ENCODE data around the gene RNF208. TPM values are rescaled to one million over a fixed set of nuclear protein-coding genes. Genes with fewer than 3 reads are reported as not detected.

RNF208 gene
- total and polyA plus RNA-seq, 2 donors: 8.1 TPM; not detected in 1

DNA sequence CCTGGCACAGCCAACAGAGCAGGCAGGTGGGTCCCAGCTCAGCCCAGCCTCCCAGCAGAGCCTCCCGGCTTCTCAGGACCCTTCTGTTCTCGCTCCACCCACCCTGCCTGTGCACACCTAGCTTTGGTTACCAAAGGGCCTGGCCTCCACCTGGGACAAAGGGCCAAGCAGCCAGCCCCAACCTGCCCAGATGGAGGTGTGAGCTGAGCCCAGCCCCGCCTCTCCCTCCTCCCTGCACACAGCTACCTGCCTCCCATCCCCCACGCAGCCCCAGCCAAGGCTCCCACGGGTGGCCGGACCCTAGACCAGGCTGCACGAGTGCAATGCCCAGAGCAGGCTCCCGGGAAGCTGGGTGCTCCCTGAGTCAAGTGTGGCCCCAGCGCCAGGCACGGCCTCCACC lies 27.1 kb downstream of the RNF208 start:
- no peaks in the 10 kb centered on the region for H3K4me1 ChIP-seq (ENCODE audit: insufficient read depth)
- no peak overlapping the region for H3K4me3 ChIP-seq (ENCODE audit: low read depth, low read length)
- H3K27ac ChIP-seq (ENCODE audit: low read depth): peak overlapping the region; percentile 81
- 78% methylated on average over 10 of the region's 10 CpGs for WGBS
- DNase-seq (ENCODE audit: extremely low spot score): peak; percentile 21
- no peaks in the 10 kb centered on the region for H3K36me3 ChIP-seq (ENCODE audit: insufficient read depth)

DNA sequence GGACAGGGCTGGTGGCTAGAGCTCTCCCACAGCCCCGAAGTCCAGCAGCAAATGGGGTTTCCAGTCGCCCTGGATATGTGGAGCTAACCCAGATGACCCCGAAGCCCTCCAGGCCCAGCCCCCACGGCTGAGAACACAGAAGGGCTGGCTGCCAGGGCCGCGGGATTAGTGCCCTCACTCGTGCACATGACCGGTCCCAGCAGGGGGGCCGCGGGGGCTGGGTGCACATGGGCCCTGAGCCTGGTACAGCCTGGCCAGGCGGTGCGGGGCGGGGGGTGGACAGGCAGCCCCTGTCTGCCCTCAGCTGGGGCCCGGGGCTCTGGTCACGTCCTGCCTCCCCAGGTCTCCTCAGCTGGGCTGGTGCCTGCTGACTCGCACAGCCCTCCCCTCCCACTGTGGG lies 27.7 kb downstream of the RNF208 start:
- WGBS: 68% methylated on average over 16 of the region's 16 CpGs
- H3K36me3 ChIP-seq (ENCODE audit: insufficient read depth): no peaks in the 10 kb centered on the region
- no peaks in the 10 kb centered on the region for H3K4me1 ChIP-seq (ENCODE audit: insufficient read depth)
- DNase-seq (ENCODE audit: extremely low spot score): no peak
- no peak overlapping the region for H3K27ac ChIP-seq (ENCODE audit: low read depth)
- H3K4me3 ChIP-seq (ENCODE audit: low read depth, low read length): no peak overlapping the region

DNA sequence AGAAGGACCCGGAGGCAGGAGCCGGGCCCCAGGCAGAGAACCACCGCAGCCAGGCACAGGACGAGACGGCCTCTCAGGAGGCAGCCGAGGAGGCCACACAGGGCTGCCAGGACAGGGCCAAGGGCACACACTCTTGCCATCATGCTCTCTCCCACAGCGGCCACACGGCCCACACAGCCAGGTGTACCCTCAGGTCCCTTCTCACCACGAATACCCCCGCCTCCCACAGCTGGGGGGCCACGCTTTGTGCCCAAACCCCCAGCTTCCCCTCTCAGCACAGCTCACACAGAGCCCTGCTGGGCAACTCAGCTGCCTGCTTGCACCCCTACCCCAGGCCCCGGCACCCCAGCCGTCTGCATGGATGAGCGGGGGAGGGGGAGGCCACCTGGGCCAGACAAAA lies 28.3 kb downstream of the RNF208 start:
- Histone ChIP-seq H3K4me1 (ENCODE audit: insufficient read depth) (no peaks in the 10 kb centered on the region), H3K36me3 (ENCODE audit: insufficient read depth) (no peaks in the 10 kb centered on the region), H3K27ac (ENCODE audit: low read depth) (no peak overlapping the region), H3K4me3 (ENCODE audit: low read depth, low read length) (no peak overlapping the region)
- no peak for DNase-seq (ENCODE audit: extremely low spot score)
- 80% methylated on average over 14 of the region's 14 CpGs for WGBS

DNA sequence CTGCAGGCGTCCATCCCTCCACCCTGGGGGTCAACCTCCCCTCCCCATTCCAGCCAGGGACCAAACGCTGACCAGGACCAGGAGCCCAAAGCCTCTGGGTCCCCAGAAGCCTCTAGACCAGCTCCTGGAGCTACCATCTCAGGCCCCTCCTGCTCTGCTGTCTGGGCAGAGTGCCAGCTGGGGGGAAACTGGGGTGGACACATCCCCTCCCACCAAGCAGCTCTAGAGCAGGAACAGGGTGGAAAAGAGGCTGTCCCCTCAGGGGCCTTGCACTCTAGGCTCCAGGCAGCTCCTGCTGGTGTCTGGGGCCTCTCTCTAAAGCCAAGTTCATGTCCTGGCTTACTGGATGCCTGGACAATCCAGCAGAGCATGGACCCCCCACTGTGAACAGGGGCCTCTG lies 29.2 kb downstream of the RNF208 start:
- DNase-seq (ENCODE audit: extremely low spot score): no peak
- Histone ChIP-seq H3K4me1 (ENCODE audit: insufficient read depth) (no peaks in the 10 kb centered on the region), H3K4me3 (ENCODE audit: low read depth, low read length) (no peak overlapping the region), H3K27ac (ENCODE audit: low read depth) (no peak overlapping the region), H3K36me3 (ENCODE audit: insufficient read depth) (no peaks in the 10 kb centered on the region)
- 73% methylated on average over 2 of the region's 2 CpGs for WGBS

DNA sequence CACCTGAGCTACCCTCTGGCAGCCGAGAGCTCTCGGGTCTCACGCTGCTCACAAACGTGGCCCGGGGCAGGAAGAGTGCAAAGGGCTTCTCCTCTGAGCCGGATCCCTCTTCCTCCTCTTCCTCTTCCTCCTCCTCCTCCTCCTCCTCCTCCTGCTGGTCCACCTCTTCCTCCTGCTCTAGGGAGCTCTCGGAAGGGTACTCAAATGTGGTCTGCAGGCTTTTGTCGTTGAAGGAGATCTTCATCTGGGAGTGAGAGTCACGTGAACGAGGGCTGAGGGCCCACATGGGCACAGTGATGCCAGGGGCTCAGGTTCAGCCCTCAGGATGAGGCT lies 29.6 kb downstream of the RNF208 start:
- DNase-seq (ENCODE audit: extremely low spot score): no peak
- 83% methylated on average over 10 of the region's 10 CpGs for WGBS
- Histone ChIP-seq H3K27ac (ENCODE audit: low read depth) (no peak overlapping the region), H3K4me1 (ENCODE audit: insufficient read depth) (no peaks in the 10 kb centered on the region), H3K4me3 (ENCODE audit: low read depth, low read length) (no peak overlapping the region), H3K36me3 (ENCODE audit: insufficient read depth) (no peaks in the 10 kb centered on the region)

DNA sequence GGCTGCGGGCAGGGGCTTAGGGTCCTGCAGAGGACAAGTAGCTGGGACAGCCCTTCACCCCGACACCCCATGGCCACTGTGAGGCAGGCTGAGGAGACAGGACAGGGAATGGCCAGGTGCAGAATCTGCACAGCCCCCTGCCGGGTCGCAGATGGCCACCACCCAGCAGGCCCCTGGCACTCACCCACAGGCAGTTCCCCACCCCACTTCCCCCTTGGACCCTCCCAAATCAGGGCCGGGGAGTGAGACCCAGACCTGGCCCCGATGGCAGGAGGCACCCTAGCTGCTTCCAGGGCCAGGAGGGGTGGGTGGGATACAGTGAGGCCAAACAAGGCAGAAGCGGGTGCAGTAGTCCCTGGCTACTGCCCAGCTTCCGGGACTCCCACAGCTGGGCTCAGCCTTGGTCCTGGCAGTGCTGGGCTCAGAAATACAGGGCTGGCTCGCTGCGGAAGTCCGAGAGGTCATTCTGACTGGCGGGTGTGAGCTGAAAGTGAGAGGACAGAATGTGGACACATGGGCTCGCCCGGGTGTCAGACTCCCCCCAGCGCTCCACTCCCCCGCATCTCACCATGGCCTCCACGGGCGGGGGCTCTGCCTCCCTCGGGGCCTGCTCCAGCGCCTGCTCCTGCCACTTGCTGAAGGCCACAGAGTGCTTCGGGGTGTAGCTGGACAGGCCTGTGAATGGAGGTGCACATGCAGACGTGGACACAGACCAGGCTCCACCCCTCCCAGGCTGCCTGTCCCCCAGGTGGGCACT lies 30.2 kb downstream of the RNF208 start:
- DNase-seq (ENCODE audit: extremely low spot score): no peak

DNA sequence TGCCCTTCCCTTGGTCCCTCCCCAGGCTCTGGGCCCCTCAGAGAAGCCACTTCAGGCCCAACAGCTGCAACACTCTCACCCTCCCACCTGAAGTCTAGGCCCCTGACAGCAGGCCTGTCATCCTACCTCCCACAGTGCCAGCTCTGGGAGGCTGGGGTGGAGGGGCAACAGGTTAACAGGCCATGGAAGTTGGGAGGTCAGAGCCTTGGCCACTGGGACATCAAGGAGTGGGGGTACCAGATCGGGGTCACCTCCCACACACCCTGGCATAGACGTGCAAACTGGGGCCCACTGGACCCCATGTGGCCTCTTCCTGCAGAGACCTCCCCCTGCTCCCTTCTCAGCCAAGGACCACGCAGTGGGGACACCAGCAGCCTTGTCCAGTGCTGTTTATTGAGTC lies 30.8 kb downstream of the RNF208 start:
- Histone ChIP-seq H3K4me1 (ENCODE audit: insufficient read depth) (no peaks in the 10 kb centered on the region), H3K4me3 (ENCODE audit: low read depth, low read length) (no peak overlapping the region), H3K36me3 (ENCODE audit: insufficient read depth) (no peaks in the 10 kb centered on the region), H3K27ac (ENCODE audit: low read depth) (no peak overlapping the region)
- WGBS: 80% methylated on average over 3 of the region's 3 CpGs
- DNase-seq (ENCODE audit: extremely low spot score): no peak

More for the DNA sequence above, 30.2 kb downstream of the RNF208 start:
- Histone ChIP-seq H3K27ac (ENCODE audit: low read depth) (no peak overlapping the region), H3K36me3 (ENCODE audit: insufficient read depth) (no peaks in the 10 kb centered on the region), H3K4me1 (ENCODE audit: insufficient read depth) (no peaks in the 10 kb centered on the region), H3K4me3 (ENCODE audit: low read depth, low read length) (no peak overlapping the region)
- WGBS: 86% methylated on average over 22 of the region's 22 CpGs

DNA sequence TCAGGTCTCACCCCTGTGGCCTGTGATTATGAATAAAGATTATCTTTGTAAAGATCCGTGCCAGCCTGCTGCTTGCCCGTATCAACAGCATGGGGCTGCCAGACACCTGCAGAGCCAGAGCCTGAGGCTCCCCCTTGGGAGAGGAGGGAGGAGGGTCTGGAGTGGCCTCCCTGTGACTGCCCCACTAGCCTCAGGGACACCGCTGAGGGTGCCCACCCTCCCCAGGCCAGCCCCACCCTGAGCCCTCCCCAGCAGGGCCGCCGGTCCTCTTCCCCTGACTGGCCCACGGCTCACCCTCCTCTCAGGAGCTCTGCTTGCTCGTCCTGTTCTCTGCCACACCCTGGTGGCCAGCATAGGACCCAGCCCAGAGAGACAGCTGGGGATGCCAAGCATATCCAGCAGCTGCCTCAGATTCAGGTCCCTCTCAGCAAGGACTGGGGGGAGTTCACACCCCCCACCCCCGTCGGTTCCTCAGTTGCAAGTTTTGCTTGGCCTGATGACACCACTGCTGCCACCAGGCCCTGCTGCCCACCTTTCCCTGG lies 31.7 kb downstream of the RNF208 start:
- WGBS: 72% methylated on average over 9 of the region's 9 CpGs
- H3K4me1 ChIP-seq (ENCODE audit: insufficient read depth): no peaks in the 10 kb centered on the region
- no peak for DNase-seq (ENCODE audit: extremely low spot score)
- no peaks in the 10 kb centered on the region for H3K36me3 ChIP-seq (ENCODE audit: insufficient read depth)
- H3K4me3 ChIP-seq (ENCODE audit: low read depth, low read length): no peak overlapping the region
- no peak overlapping the region for H3K27ac ChIP-seq (ENCODE audit: low read depth)

DNA sequence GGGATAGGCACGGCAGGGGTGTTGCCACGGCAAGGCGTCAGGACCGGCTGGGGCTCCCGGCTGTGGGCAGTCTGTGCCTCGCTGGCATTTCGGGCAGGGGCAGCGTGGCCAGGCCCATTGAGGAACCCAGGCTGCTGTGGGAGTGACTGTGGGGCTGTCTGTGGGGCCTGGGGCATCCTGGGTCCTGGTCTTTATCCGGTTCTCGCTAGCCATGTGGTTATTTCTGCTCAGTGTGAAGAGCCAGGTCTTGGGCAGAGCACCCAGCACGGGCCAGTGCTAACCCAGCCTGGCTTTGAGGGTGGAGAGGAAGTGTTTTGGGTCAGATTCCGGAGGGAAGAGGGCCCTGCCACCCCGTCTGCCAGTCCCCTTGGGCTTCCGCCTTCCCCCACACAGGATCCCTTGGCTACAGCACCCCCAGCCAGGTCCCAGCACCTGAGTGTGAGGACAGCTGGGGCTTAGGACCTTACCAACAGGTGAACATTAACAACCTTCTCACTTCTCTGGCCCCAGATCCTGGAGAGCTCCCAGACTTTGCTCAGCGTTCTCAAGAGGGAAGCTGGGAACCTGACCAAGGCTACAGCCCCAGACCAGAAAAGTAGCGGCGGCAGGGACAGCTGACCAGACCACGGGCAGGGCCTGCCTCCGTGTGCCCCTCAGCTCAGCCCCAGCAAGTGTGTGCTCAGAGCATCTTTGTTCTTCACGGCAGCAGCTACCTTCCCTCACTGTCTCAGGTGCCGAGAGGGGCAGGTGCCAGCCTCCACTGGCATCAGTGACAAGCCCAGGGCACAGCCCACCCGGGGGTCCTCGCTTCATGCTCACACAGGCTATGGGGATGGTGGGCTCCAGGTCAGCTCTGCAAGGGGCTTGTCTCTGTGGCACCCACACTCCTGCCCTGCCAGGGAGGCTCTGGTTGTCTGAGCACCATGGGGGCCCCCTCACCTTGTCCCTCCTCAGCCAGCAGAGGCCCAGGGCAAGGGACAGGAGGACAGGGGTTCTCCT lies 32.4 kb downstream of the RNF208 start:
- H3K27ac ChIP-seq (ENCODE audit: low read depth): peak overlapping the region; percentile 90
- no peaks in the 10 kb centered on the region for H3K36me3 ChIP-seq (ENCODE audit: insufficient read depth)
- H3K4me1 ChIP-seq (ENCODE audit: insufficient read depth): no peaks in the 10 kb centered on the region
- 35% methylated on average over 23 of the region's 23 CpGs for WGBS
- DNase-seq (ENCODE audit: extremely low spot score): no peak
- H3K4me3 ChIP-seq (ENCODE audit: low read depth, low read length): peak overlapping the region; percentile 70

DNA sequence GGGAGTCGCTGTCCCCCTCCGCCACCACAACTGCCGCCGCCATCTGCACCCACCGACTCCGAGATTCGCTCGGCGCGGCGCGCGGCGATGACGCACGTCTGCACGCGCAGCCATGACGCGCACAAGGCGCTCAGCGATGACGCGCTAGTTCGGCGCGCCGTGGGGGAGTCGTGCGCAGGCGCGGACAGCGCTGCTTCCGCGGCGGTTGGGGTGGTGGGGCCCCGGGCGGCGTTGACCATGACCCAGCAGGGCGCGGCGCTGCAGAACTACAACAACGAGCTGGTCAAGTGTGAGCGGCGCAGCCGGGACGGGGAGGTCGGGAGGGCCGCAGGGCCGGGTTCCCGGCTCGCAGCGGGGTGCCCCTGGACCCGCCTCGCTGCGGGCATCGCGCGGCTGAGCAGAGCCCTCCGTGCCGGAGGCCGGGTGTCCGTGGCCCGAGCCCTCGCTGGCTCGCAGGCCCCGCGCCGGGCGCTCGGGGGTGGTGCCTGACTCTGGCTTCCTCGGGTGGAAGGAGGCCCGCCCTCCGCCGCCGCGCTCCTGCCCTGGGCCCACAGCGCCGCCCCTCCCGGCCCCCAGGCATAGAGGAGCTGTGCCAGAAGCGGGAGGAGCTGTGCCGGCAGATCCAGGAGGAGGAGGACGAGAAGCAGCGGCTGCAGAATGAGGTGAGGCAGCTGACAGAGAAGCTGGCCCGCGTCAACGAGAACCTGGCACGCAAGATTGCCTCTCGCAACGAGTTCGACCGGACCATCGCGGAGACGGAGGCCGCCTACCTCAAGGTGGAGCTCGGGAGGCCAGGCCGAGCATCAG lies 33.3 kb downstream of the RNF208 start, which contains the start of the genes ANAPC2 and SSNA1:
TSS of gene ANAPC2 (minus strand) at position 71 of the 807 bp plus-strand sequence. CDS start at position 43, 28 bp downstream.
TSS of gene SSNA1 (plus strand) at position 187 of the 807 bp plus-strand sequence. CDS start at position 238, 51 bp downstream.
- WGBS: under 1% methylated on average over 98 of the region's 98 CpGs
- H3K36me3 ChIP-seq (ENCODE audit: insufficient read depth): peaks cover 2% of the 10 kb centered on the region
- no peaks in the 10 kb centered on the region for H3K4me1 ChIP-seq (ENCODE audit: insufficient read depth)
- peak within 1 kb of the TSS; percentile 90 for H3K27ac ChIP-seq (ENCODE audit: low read depth)
- peak within 1 kb of the TSS; percentile 70 for H3K4me3 ChIP-seq (ENCODE audit: low read depth, low read length)
- DNase-seq (ENCODE audit: extremely low spot score): peak; percentile 69

DNA sequence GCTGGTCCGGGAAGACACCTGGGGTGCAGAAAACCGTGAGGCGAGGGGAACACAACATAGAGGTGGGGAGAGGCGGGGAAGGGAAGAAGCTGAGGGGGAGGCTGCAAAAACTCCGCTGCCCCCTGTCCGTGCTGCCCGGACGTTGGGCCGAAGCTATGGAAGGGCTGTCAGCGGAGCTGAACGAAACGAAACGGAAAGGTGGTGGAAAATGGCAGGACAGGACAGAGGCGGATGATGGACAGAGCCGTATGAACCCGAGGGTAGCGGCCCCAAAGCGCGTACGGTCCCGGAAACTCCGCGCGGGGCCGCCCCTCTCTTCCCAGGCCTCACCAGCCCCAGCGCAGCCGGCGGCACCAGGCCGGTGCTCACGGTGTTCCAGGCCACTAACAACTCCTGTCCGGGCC lies 34.0 kb downstream of the RNF208 start:
- peak overlapping the region; percentile 70 for H3K4me3 ChIP-seq (ENCODE audit: low read depth, low read length)
- H3K4me1 ChIP-seq (ENCODE audit: insufficient read depth): no peaks in the 10 kb centered on the region
- under 1% methylated on average over 31 of the region's 31 CpGs for WGBS
- peaks cover 5% of the 10 kb centered on the region for H3K36me3 ChIP-seq (ENCODE audit: insufficient read depth)
- no peak for DNase-seq (ENCODE audit: extremely low spot score)
- H3K27ac ChIP-seq (ENCODE audit: low read depth): peak overlapping the region; percentile 68

DNA sequence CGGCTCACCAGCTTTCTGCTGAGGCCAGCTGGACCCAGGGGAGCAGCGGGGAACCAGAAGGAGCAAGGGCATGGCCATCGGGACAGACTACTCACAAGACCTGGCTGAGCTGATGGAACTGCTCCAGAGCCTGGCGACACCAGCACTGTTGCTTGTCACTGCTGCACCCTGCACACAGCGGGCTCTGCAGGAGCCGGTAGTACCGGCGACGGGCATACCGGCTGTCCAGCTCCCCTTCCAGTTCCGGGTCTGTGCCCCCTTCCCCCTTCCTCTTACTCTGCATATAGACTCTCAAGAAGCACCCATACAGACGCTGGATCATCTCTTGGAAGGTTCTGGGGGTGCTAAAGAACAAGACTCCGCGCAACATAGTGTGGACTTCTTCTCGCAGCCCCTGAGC lies 34.7 kb downstream of the RNF208 start:
- H3K4me3 ChIP-seq (ENCODE audit: low read depth, low read length): peak overlapping the region; percentile 70
- peaks cover 5% of the 10 kb centered on the region for H3K36me3 ChIP-seq (ENCODE audit: insufficient read depth)
- WGBS: 83% methylated on average over 15 of the region's 15 CpGs
- no peaks in the 10 kb centered on the region for H3K4me1 ChIP-seq (ENCODE audit: insufficient read depth)
- DNase-seq (ENCODE audit: extremely low spot score): no peak
- no peak overlapping the region for H3K27ac ChIP-seq (ENCODE audit: low read depth)

DNA sequence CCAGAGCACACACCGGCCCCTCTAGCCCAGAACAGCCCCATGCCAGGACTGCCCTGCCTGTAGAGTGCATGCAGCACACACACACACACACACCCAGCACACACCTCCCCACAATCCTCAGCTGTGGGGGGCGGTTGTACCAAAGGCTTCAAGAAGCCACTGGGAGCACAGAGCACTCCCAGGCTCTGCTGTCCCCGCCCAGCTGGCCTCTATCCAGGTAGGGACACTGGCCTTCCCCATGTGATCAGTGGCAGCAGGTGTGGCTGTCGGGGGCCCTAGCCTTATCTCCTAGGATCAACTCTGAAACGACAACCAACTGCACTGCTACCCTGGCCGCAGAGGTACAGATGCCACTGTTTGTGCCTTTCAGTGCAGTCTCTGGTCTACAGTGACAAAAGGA lies 35.7 kb downstream of the RNF208 start:
- H3K4me1 ChIP-seq (ENCODE audit: insufficient read depth): no peaks in the 10 kb centered on the region
- peaks cover 5% of the 10 kb centered on the region for H3K36me3 ChIP-seq (ENCODE audit: insufficient read depth)
- H3K4me3 ChIP-seq (ENCODE audit: low read depth, low read length): no peak overlapping the region
- no peak for DNase-seq (ENCODE audit: extremely low spot score)
- WGBS: 80% methylated on average over 6 of the region's 6 CpGs
- H3K27ac ChIP-seq (ENCODE audit: low read depth): no peak overlapping the region

Data from urinary bladder (tissue), 4 donors.